Testis (tissue), 5 donors: ENCODE measurements around the gene TNFSF13. TPM values are rescaled to one million over a fixed set of nuclear protein-coding genes. Genes with fewer than 3 reads are reported as not detected.

Source experiments
- DNase-seq: peaks from one replicate; pipeline ENCODE4 v3.0.0-alpha.2; 2019
- H3K27ac ChIP-seq, 2 donors: fragments of 200-600 bp; sonication (generic); one replicate each; pipeline ENCODE4 v1.5.1; 2019
- H3K27me3 ChIP-seq: fragments of 200-600 bp; sonication (generic); one replicate; pipeline ENCODE4 v1.5.1; 2019
- H3K36me3 ChIP-seq: fragments of 200-600 bp; sonication (generic); one replicate; pipeline ENCODE4 v1.5.1; 2017; ENCODE audit warnings: low read depth; ENCODE audit errors: missing control alignments
- H3K4me1 ChIP-seq: fragments of 200-600 bp; sonication (generic); one replicate; pipeline ENCODE4 v1.5.1; 2019
- H3K4me3 ChIP-seq, 2 donors: fragments of 200-600 bp; sonication (generic); one replicate each; pipeline ENCODE4 v1.5.1; 2017 to 2019
- H3K9me3 ChIP-seq: fragments of 200-600 bp; sonication (generic); one replicate; pipeline ENCODE4 v1.5.1; 2017
- CTCF ChIP-seq, 3 experiments: fragments of 450-650 bp in 2 of 3; fragments of 200-600 bp in 1 of 3; sonication (generic) in 1 of 3; IDR thresholded peaks; one replicate each; pipeline ENCODE4 v1.5.1; 2016 to 2019; ENCODE audit warnings: antibody characterized with exemption in 3 of 3, mild to moderate bottlenecking in 2 of 3, moderate library complexity in 1 of 3
- POLR2A ChIP-seq: fragments of 450-650 bp; IDR thresholded peaks from one replicate; pipeline ENCODE4 v1.6.1; 2017; ENCODE audit warnings: antibody characterized with exemption, mild to moderate bottlenecking, moderate library complexity
- WGBS, 2 donors: methylation state at CpG; one replicate each; pipeline ENCODE4 v1.1.5; 2018; 5-methylcytosine and 5-hydroxymethylcytosine counted together
- intact Hi-C: fragments of 100-400 bp; cut with DNase I; formaldehyde crosslinking; loops from one replicate; pipeline ENCODE4 v1.15.1; 2023; ENCODE audit warnings: low total_unique reads
- long read RNA-seq, 2 donors: transcript quantifications; one replicate each; lab custom pipeline, GENCODE V29; 2026
- polyA plus RNA-seq: library from polyadenylated mRNA; stranded (reverse); fragments of 350-450 nt; fragmentation: Illumina TruSeq; extraction: RNeasy Lipid Tissue Mini Kit (QIAGEN cat#74804); gene quantifications from one replicate; pipeline ENCODE4 v1.2.3, GENCODE V29; 2014; ENCODE audit warnings: low read depth, low replicate concordance; ENCODE audit not compliant: insufficient read depth
- total RNA-seq, 2 donors: library from RNA; depleted of rRNA; stranded (reverse); fragments of >200 nt; gene quantifications; one replicate each; pipeline ENCODE4 v1.2.3, GENCODE V29; 2016

TNFSF13 gene
- total RNA-seq (1 to 10 TPM; 1.2 to 5.1 TPM), polyA plus RNA-seq (11.5 TPM)
- long read RNA-seq, donor 1, partial matches to known transcripts, result 0 of 1 reads
- long read RNA-seq, donor 1, other reads (novel, unspliced or antisense), result 0 of 1 reads
- long read RNA-seq, donor 2, result 0 reads

- DNase-seq, result peak; percentile 40
- H3K4me1 ChIP-seq, result peaks cover 51% of the 10 kb centered on the region
- no peaks in the 10 kb centered on the region for H3K27me3 ChIP-seq
- 53 to 67% methylated on average over 12 to 16 of the region's 16 CpGs for WGBS, 2 donors
- H3K4me3 ChIP-seq, result no peak within 1 kb of the TSS
- peak within 1 kb of the TSS; percentile 86 to 92 for H3K27ac ChIP-seq
- H3K36me3 ChIP-seq, result no peaks in the 10 kb centered on the region
- H3K9me3 ChIP-seq, result no peaks in the 10 kb centered on the region
- TF ChIP-seq POLR2A (no peak), CTCF (IDR thresholded peaks at IDR 0.05) (no peak)
- intact Hi-C loops, result loop anchor here (5.0 kb wide), 1 partner anchor 46 kb away; no protein-coding TSS in a partner anchor
These were observed at the start of gene TNFSF13 for GRCh38 chr17:7558544-7559319. Gene TNFSF13 (plus strand): TSS chr17:7558750. CDS start chr17:7559040, 290 bp downstream.

GRCh38 chr17:7508846-7509245, 49.7 kb upstream of the TNFSF13 start:
- Histone ChIP-seq H3K4me1 (no peaks in the 10 kb centered on the region), H3K9me3 (no peaks in the 10 kb centered on the region), H3K27me3 (no peaks in the 10 kb centered on the region), H3K27ac (no peak overlapping the region), H3K4me3 (no peak overlapping the region), H3K36me3 (peaks cover 1% of the 10 kb centered on the region)
- no peak for TF ChIP-seq CTCF (IDR thresholded peaks at IDR 0.05)
- no peak for TF ChIP-seq POLR2A
- no peak for DNase-seq
- WGBS, 2 donors, result 91 to 93% methylated on average over 9 of the region's 9 CpGs
- intact Hi-C loops, result no loop called here

GRCh38 chr17:7509937-7510336, 48.6 kb upstream of the TNFSF13 start:
- Histone ChIP-seq H3K4me1 (no peaks in the 10 kb centered on the region), H3K27ac (no peak overlapping the region), H3K4me3 (no peak overlapping the region), H3K27me3 (no peaks in the 10 kb centered on the region), H3K9me3 (no peaks in the 10 kb centered on the region), H3K36me3 (no peaks in the 10 kb centered on the region)
- intact Hi-C loops, result loop anchor here (5.0 kb wide), 1 partner anchor 47 kb away; the partner anchor contains the start of gene TNFSF13
- TF ChIP-seq CTCF (IDR thresholded peaks at IDR 0.05), result no peak
- TF ChIP-seq POLR2A, result no peak
- 65 to 78% methylated on average over 4 to 5 of the region's 5 CpGs for WGBS, 2 donors
- no peak for DNase-seq

- no peak for DNase-seq
- Histone ChIP-seq H3K36me3 (no peaks in the 10 kb centered on the region), H3K27ac (no peak overlapping the region), H3K4me3 (no peak overlapping the region), H3K9me3 (no peaks in the 10 kb centered on the region), H3K27me3 (no peaks in the 10 kb centered on the region), H3K4me1 (no peaks in the 10 kb centered on the region)
- TF ChIP-seq POLR2A (no peak), CTCF (IDR thresholded peaks at IDR 0.05) (no peak)
- 61 to 64% methylated on average over 6 to 10 of the region's 10 CpGs for WGBS, 2 donors
- intact Hi-C loops, result loop anchor here (5.0 kb wide), 1 partner anchor 46 kb away; the partner anchor contains the start of gene TNFSF13
These were observed 47.4 kb upstream of the TNFSF13 start for GRCh38 chr17:7511108-7511507.
